Cardiac muscle cell (in vitro differentiated cells and primary cell): Measurements from ENCODE around the gene PDCD1. TPM values are rescaled to one million over a fixed set of nuclear protein-coding genes. Genes with fewer than 3 reads are reported as not detected.

Source experiments
- DNase-seq, 2 donors: peaks; one replicate each; pipeline versions ENCODE4 v3.0.0 to v3.0.0-alpha.2; 2010 to 2017; ENCODE audit warnings: low read depth in 1 of 2, low spot score in 1 of 2
- H3K27ac ChIP-seq: fragments of 200-600 bp; sonication (generic); 2 replicates; pipeline ENCODE4 v1.5.1; 2016
- H3K27me3 ChIP-seq: fragments of 200-600 bp; sonication (generic); 2 replicates; pipeline ENCODE4 v1.6.0; 2016; ENCODE audit warnings: control low read depth
- H3K36me3 ChIP-seq: fragments of 200-600 bp; sonication (generic); 2 replicates; pipeline ENCODE4 v1.5.1; 2016; ENCODE audit warnings: control low read depth
- H3K4me1 ChIP-seq: fragments of 200-600 bp; sonication (generic); 2 replicates; pipeline ENCODE4 v1.8.1; 2017; ENCODE audit warnings: low read depth, mild to moderate bottlenecking, mixed run types
- H3K4me3 ChIP-seq: fragments of 200-600 bp; sonication (generic); 2 replicates; pipeline ENCODE4 v1.5.1; 2016; ENCODE audit warnings: mild to moderate bottlenecking
- H3K9me3 ChIP-seq: fragments of 200-600 bp; sonication (generic); 2 replicates; pipeline ENCODE4 v1.5.1; 2017; ENCODE audit warnings: low read depth, mild to moderate bottlenecking, control low read depth
- CTCF ChIP-seq: IDR thresholded peaks from 2 replicates; pipeline ENCODE4 v1.5.1; 2012; ENCODE audit warnings: low read depth, mild to moderate bottlenecking, low read length
- polyA plus RNA-seq: library from polyadenylated mRNA; unstranded; fragments of >200 nt; fragmentation: Nextera tagmentation; extraction: Ambion mirVana; gene quantifications from 2 replicates; pipeline ENCODE4 v1.2.1, GENCODE V29; 2016
- total RNA-seq: library from RNA; depleted of rRNA; stranded (reverse); fragments of >200 nt; gene quantifications from 2 replicates; pipeline ENCODE4 v1.2.3, GENCODE V29; 2016

The PDCD1 gene
- total and polyA plus RNA-seq, 2 experiments from 2014 or later, result not detected

GRCh38 chr2:241900251-241901017, 41.7 kb upstream of the PDCD1 start:
- Histone ChIP-seq H3K36me3 (no peaks in the 10 kb centered on the region), H3K27ac (no peak overlapping the region), H3K9me3 (no peaks in the 10 kb centered on the region), H3K27me3 (peaks cover 2% of the 10 kb centered on the region), H3K4me1 (peaks cover 7% of the 10 kb centered on the region), H3K4me3 (no peak overlapping the region)
- DNase-seq, result no peak
- TF ChIP-seq CTCF, result no peak

- Histone ChIP-seq H3K9me3 (no peaks in the 10 kb centered on the region), H3K4me3 (no peak overlapping the region), H3K36me3 (no peaks in the 10 kb centered on the region), H3K4me1 (peaks cover 7% of the 10 kb centered on the region), H3K27me3 (peaks cover 2% of the 10 kb centered on the region), H3K27ac (no peak overlapping the region)
- no peak for TF ChIP-seq CTCF
- DNase-seq, result no peak
These were observed 40.0 kb upstream of the PDCD1 start for GRCh38 chr2:241898463-241899270.

- no peaks in the 10 kb centered on the region for H3K9me3 ChIP-seq
- no peak for TF ChIP-seq CTCF
- no peak overlapping the region for H3K27ac ChIP-seq
- H3K4me1 ChIP-seq, result peaks cover 7% of the 10 kb centered on the region
- peaks cover under 1% of the 10 kb centered on the region for H3K27me3 ChIP-seq
- H3K4me3 ChIP-seq, result no peak overlapping the region
- no peak for DNase-seq
- H3K36me3 ChIP-seq, result no peaks in the 10 kb centered on the region
These were observed 38.7 kb upstream of the PDCD1 start for GRCh38 chr2:241897231-241897916.

GRCh38 chr2:241896746-241897201, 38.1 kb upstream of the PDCD1 start:
- no peak overlapping the region for H3K27ac ChIP-seq
- no peak overlapping the region for H3K4me3 ChIP-seq
- H3K9me3 ChIP-seq, result no peaks in the 10 kb centered on the region
- H3K4me1 ChIP-seq, result peaks cover 7% of the 10 kb centered on the region
- no peak for TF ChIP-seq CTCF
- no peak for DNase-seq
- H3K36me3 ChIP-seq, result no peaks in the 10 kb centered on the region
- H3K27me3 ChIP-seq, result no peaks in the 10 kb centered on the region
